ENCODE data around the gene RAN.
"Not testable (repeated sequence)": the region's sequence is repeated elsewhere in the genome, so short reads cannot be mapped to it uniquely, and the experiment has no call there.

Gene RAN

GRCh38 chr12:130848785-130849305 is 23.0 kb upstream of the RAN start:
- not testable (repeated sequence) for FAIRE-seq

GRCh38 chr12:130849561-130850417 is 22.1 kb upstream of the RAN start:
- FAIRE-seq, result no peak
- no peak for DNase-seq (ENCODE audit: insufficient read length, low spot score)

More at GRCh38 chr12:130848785-130849305, 23.0 kb upstream of the RAN start:
- not testable (repeated sequence) for DNase-seq (ENCODE audit: insufficient read length, low spot score)

GRCh38 chr12:130850418-130851021 is 21.3 kb upstream of the RAN start:
- FAIRE-seq, result no peak
- DNase-seq (ENCODE audit: insufficient read length, low spot score), result no peak

- no peak for DNase-seq (ENCODE audit: insufficient read length, low spot score)
- no peak for FAIRE-seq
Measured at GRCh38 chr12:130856088-130856487, 15.8 kb upstream of the RAN start.

GRCh38 chr12:130858084-130858483 is 13.8 kb upstream of the RAN start:
- DNase-seq (ENCODE audit: insufficient read length, low spot score) (no peak), FAIRE-seq (no peak)

GRCh38 chr12:130859161-130859560 is 12.7 kb upstream of the RAN start:
- FAIRE-seq, result no peak

GRCh38 chr12:130860311-130860710 is 11.6 kb upstream of the RAN start:
- DNase-seq (ENCODE audit: insufficient read length, low spot score) (no peak), FAIRE-seq (no peak)

More at GRCh38 chr12:130859161-130859560, 12.7 kb upstream of the RAN start:
- DNase-seq (ENCODE audit: insufficient read length, low spot score), result no peak

- DNase-seq (ENCODE audit: insufficient read length, low spot score), result no peak
- FAIRE-seq, result no peak
Measured at GRCh38 chr12:130862161-130862560, 9.7 kb upstream of the RAN start.

GRCh38 chr12:130862771-130863170 is 9.1 kb upstream of the RAN start:
- FAIRE-seq, result not testable (repeated sequence)

GRCh38 chr12:130863298-130863697 is 8.6 kb upstream of the RAN start:
- no peak for DNase-seq (ENCODE audit: insufficient read length, low spot score)
- no peak for FAIRE-seq

More at GRCh38 chr12:130862771-130863170, 9.1 kb upstream of the RAN start:
- DNase-seq (ENCODE audit: insufficient read length, low spot score), result not testable (repeated sequence)

- FAIRE-seq, result no peak
- DNase-seq (ENCODE audit: insufficient read length, low spot score), result no peak
Measured at GRCh38 chr12:130868412-130868811, 3.5 kb upstream of the RAN start.

- FAIRE-seq, result peak; percentile 85
- DNase-seq (ENCODE audit: insufficient read length, low spot score), result peak; percentile 73
Measured at GRCh38 chr12:130870442-130871285, 1.2 kb upstream of the RAN start.

- peak; percentile 36 for DNase-seq (ENCODE audit: insufficient read length, low spot score)
- peak; percentile 77 for FAIRE-seq
Measured at GRCh38 chr12:130872179-130873096, 572 bp downstream of the RAN start.

- no peak for DNase-seq (ENCODE audit: insufficient read length, low spot score)
- FAIRE-seq, result no peak
Measured at GRCh38 chr12:130873106-130873795, 1.4 kb downstream of the RAN start.

- no peak for FAIRE-seq
- DNase-seq (ENCODE audit: insufficient read length, low spot score), result no peak
Measured at GRCh38 chr12:130873825-130874224, 2.0 kb downstream of the RAN start.

GRCh38 chr12:130874696-130875095 is 2.8 kb downstream of the RAN start:
- DNase-seq (ENCODE audit: insufficient read length, low spot score), result no peak
- FAIRE-seq, result no peak

- no peak for FAIRE-seq
Measured at GRCh38 chr12:130875193-130875592, 3.3 kb downstream of the RAN start.

GRCh38 chr12:130875708-130876107 is 3.8 kb downstream of the RAN start:
- not testable (repeated sequence) for DNase-seq (ENCODE audit: insufficient read length, low spot score); FAIRE-seq

More at GRCh38 chr12:130875193-130875592, 3.3 kb downstream of the RAN start:
- DNase-seq (ENCODE audit: insufficient read length, low spot score), result no peak

GRCh38 chr12:130876297-130876696 is 4.4 kb downstream of the RAN start:
- FAIRE-seq, result no peak

More at GRCh38 chr12:130876297-130876696, 4.4 kb downstream of the RAN start:
- DNase-seq (ENCODE audit: insufficient read length, low spot score), result no peak

All from GM19239 (cell line).